ENCODE results near the gene POLR3K. TPM values are rescaled to one million over a fixed set of nuclear protein-coding genes. Genes with fewer than 3 reads are reported as not detected.
"Not testable (repeated sequence)": the region's sequence is repeated elsewhere in the genome, so short reads cannot be mapped to it uniquely, and the experiment has no call there.

POLR3K gene
- total and polyA plus RNA-seq, 2 experiments from 2014 or later, result 2.2 to 17.2 TPM

- 80% methylated on average over 17 of the region's 20 CpGs for WGBS, 2 experiments (ENCODE audit: low coverage in 1 of 2, low lambda C conversion rate in 2 of 2, missing lambda C conversion rate in 2 of 2)
- H3K4me3 ChIP-seq; H3K4me1 ChIP-seq (ENCODE audit: insufficient read depth); H3K9ac ChIP-seq; H3K9me3 ChIP-seq (ENCODE audit: low read depth); H3K4me2 ChIP-seq (ENCODE audit: unreplicated experiment); DNase-seq; in situ Hi-C loops (cut with MboI); H3K9me2 ChIP-seq (ENCODE audit: insufficient read depth); H3K27me3 ChIP-seq (replicated peaks; ENCODE audit: insufficient read depth); H3K36me3 ChIP-seq (ENCODE audit: low read depth); H2AFZ ChIP-seq; H3F3A ChIP-seq (ENCODE audit: insufficient read depth); H4K20me1 ChIP-seq (ENCODE audit: insufficient read depth); H3K79me2 ChIP-seq (ENCODE audit: insufficient read depth); H3K27ac ChIP-seq: not testable (repeated sequence)
These were observed 36.2 kb downstream of the POLR3K start for GRCh38 chr16:17062-17765.

GRCh38 chr16:10772-11171, 42.6 kb downstream of the POLR3K start:
- in situ Hi-C loops (cut with MboI); H3K9ac ChIP-seq; H4K20me1 ChIP-seq (ENCODE audit: insufficient read depth); H2AFZ ChIP-seq; H3K27me3 ChIP-seq (replicated peaks; ENCODE audit: insufficient read depth); DNase-seq; H3K79me2 ChIP-seq (ENCODE audit: insufficient read depth); H3K4me3 ChIP-seq; H3K27ac ChIP-seq; H3K4me1 ChIP-seq (ENCODE audit: insufficient read depth); H3K9me2 ChIP-seq (ENCODE audit: insufficient read depth); H3K36me3 ChIP-seq (ENCODE audit: low read depth); H3K4me2 ChIP-seq (ENCODE audit: unreplicated experiment); H3F3A ChIP-seq (ENCODE audit: insufficient read depth); H3K9me3 ChIP-seq (ENCODE audit: low read depth): not testable (repeated sequence)
- 30 to 43% methylated on average over 8 of the region's 27 CpGs for WGBS, 2 experiments (ENCODE audit: low coverage in 1 of 2, low lambda C conversion rate in 2 of 2, missing lambda C conversion rate in 2 of 2)

GRCh38 chr16:9903-10665, 43.3 kb downstream of the POLR3K start:
- no peaks in the 10 kb centered on the region for H3K9me3 ChIP-seq (ENCODE audit: low read depth)
- no peaks in the 10 kb centered on the region for H3K36me3 ChIP-seq (ENCODE audit: low read depth)
- no peaks in the 10 kb centered on the region for H3K27me3 ChIP-seq (replicated peaks; ENCODE audit: insufficient read depth)
- H3K4me2 ChIP-seq (ENCODE audit: unreplicated experiment), result no peak overlapping the region
- in situ Hi-C loops (cut with MboI), result no loop called here
- H3K9me2 ChIP-seq (ENCODE audit: insufficient read depth), result no peaks in the 10 kb centered on the region
- no peaks in the 10 kb centered on the region for H4K20me1 ChIP-seq (ENCODE audit: insufficient read depth)
- no peak overlapping the region for H3K27ac ChIP-seq
- no peaks in the 10 kb centered on the region for H3F3A ChIP-seq (ENCODE audit: insufficient read depth)
- no peak overlapping the region for H3K4me3 ChIP-seq
- no peak overlapping the region for H3K9ac ChIP-seq
- H3K4me1 ChIP-seq (ENCODE audit: insufficient read depth), result no peaks in the 10 kb centered on the region
- TF ChIP-seq EZH2phosphoT487 (IDR thresholded peaks at IDR 0.05; ENCODE audit: insufficient read depth, low read depth) (no peak), EZH2 (IDR thresholded peaks at IDR 0.05; ENCODE audit: insufficient read depth, poor library complexity, severe bottlenecking) (no peak)
- no peaks in the 10 kb centered on the region for H3K79me2 ChIP-seq (ENCODE audit: insufficient read depth)
- DNase-seq, result peak; percentile 17
- WGBS, 2 experiments (ENCODE audit: low coverage in 1 of 2, low lambda C conversion rate in 2 of 2, missing lambda C conversion rate in 2 of 2), result 23 to 69% methylated on average over 26 to 42 of the region's 48 CpGs
- H2AFZ ChIP-seq, result no peak overlapping the region

Small RNA genes lying within 50 kb of the gene (microRNA-seq; reads per million reads assigned to microRNA genes)
- not detected for gene MIR6859-4 (ENCODE audit: borderline number of aligned reads)

Small RNA genes lying within 50 kb of the gene (small RNA-seq; reads per million reads assigned to genes)
- not detected for gene MIR6859-4 (ENCODE audit: low read depth, low replicate concordance)
- not detected for gene Z69720.2 (ENCODE audit: low read depth, low replicate concordance)

Other genes with a start within 250 kb of the POLR3K start
- gene SNRNP25, start 220 bp upstream of the POLR3K start, total RNA-seq (2014; rRNA removed; shearing (Covaris generic)), result 12.1 and 17.6 TPM in 2 replicates
- gene SNRNP25, start 220 bp upstream of the POLR3K start, polyA plus RNA-seq (2016; fragmentation: Nextera tagmentation; extraction: Ambion mirVana), result 30.4 and 31.5 TPM in 2 replicates
- gene RHBDF1, start 19.0 kb upstream of the POLR3K start, total RNA-seq (2014; rRNA removed; shearing (Covaris generic)), result 54.6 and 61.7 TPM in 2 replicates
- gene RHBDF1, start 19.0 kb upstream of the POLR3K start, polyA plus RNA-seq (2016; fragmentation: Nextera tagmentation; extraction: Ambion mirVana), result 62.2 and 62.6 TPM in 2 replicates
- 127 and 222 TPM in 2 replicates for gene MPG, start 24.6 kb upstream of the POLR3K start, total RNA-seq (2014; rRNA removed; shearing (Covaris generic))
- gene MPG, start 24.6 kb upstream of the POLR3K start, polyA plus RNA-seq (2016; fragmentation: Nextera tagmentation; extraction: Ambion mirVana), result 132 and 134 TPM in 2 replicates
- gene NPRL3, start 85.1 kb upstream of the POLR3K start, total RNA-seq (2014; rRNA removed; shearing (Covaris generic)), result 6.4 and 10.6 TPM in 2 replicates
- 11.6 and 13.6 TPM in 2 replicates for gene NPRL3, start 85.1 kb upstream of the POLR3K start, polyA plus RNA-seq (2016; fragmentation: Nextera tagmentation; extraction: Ambion mirVana)
- not detected in 2 replicates for gene HBZ, start 99.0 kb upstream of the POLR3K start, total RNA-seq (2014; rRNA removed; shearing (Covaris generic))
- gene HBZ, start 99.0 kb upstream of the POLR3K start, polyA plus RNA-seq (2016; fragmentation: Nextera tagmentation; extraction: Ambion mirVana), result not detected in 2 replicates
- gene HBM, start 112.4 kb upstream of the POLR3K start, total RNA-seq (2014; rRNA removed; shearing (Covaris generic)), result not detected in 2 replicates
- gene HBM, start 112.4 kb upstream of the POLR3K start, polyA plus RNA-seq (2016; fragmentation: Nextera tagmentation; extraction: Ambion mirVana), result not detected in 2 replicates
- not detected in 2 replicates for gene HBA2, start 119.3 kb upstream of the POLR3K start, total RNA-seq (2014; rRNA removed; shearing (Covaris generic))
- gene HBA2, start 119.3 kb upstream of the POLR3K start, polyA plus RNA-seq (2016; fragmentation: Nextera tagmentation; extraction: Ambion mirVana), result not detected in 2 replicates
- gene HBA1, start 123.1 kb upstream of the POLR3K start, total RNA-seq (2014; rRNA removed; shearing (Covaris generic)), result not detected in 2 replicates
- gene HBA1, start 123.1 kb upstream of the POLR3K start, polyA plus RNA-seq (2016; fragmentation: Nextera tagmentation; extraction: Ambion mirVana), result not detected in 2 replicates
- not detected in 2 replicates for gene HBQ1, start 126.9 kb upstream of the POLR3K start, total RNA-seq (2014; rRNA removed; shearing (Covaris generic))
- gene HBQ1, start 126.9 kb upstream of the POLR3K start, polyA plus RNA-seq (2016; fragmentation: Nextera tagmentation; extraction: Ambion mirVana), result not detected in 2 replicates
- gene LUC7L, start 175.8 kb upstream of the POLR3K start, total RNA-seq (2014; rRNA removed; shearing (Covaris generic)), result 49.6 and 78.5 TPM in 2 replicates
- gene LUC7L, start 175.8 kb upstream of the POLR3K start, polyA plus RNA-seq (2016; fragmentation: Nextera tagmentation; extraction: Ambion mirVana), result 35.6 and 37.3 TPM in 2 replicates
- gene FAM234A, start 181.2 kb upstream of the POLR3K start, total RNA-seq (2014; rRNA removed; shearing (Covaris generic)), result 165 and 202 TPM in 2 replicates
- 113 and 119 TPM in 2 replicates for gene FAM234A, start 181.2 kb upstream of the POLR3K start, polyA plus RNA-seq (2016; fragmentation: Nextera tagmentation; extraction: Ambion mirVana)
- 2.4 and 7.0 TPM in 2 replicates for gene RGS11, start 222.3 kb upstream of the POLR3K start, total RNA-seq (2014; rRNA removed; shearing (Covaris generic))
- 4.4 and 4.5 TPM in 2 replicates for gene RGS11, start 222.3 kb upstream of the POLR3K start, polyA plus RNA-seq (2016; fragmentation: Nextera tagmentation; extraction: Ambion mirVana)
- 0.65 TPM in 1 of 2 replicates, not detected in the other for gene ARHGDIG, start 227.0 kb upstream of the POLR3K start, total RNA-seq (2014; rRNA removed; shearing (Covaris generic))
- gene ARHGDIG, start 227.0 kb upstream of the POLR3K start, polyA plus RNA-seq (2016; fragmentation: Nextera tagmentation; extraction: Ambion mirVana), result 0.38 and 0.40 TPM in 2 replicates
- not detected in 2 replicates for gene PDIA2, start 229.6 kb upstream of the POLR3K start, total RNA-seq (2014; rRNA removed; shearing (Covaris generic))
- not detected in 2 replicates for gene PDIA2, start 229.6 kb upstream of the POLR3K start, polyA plus RNA-seq (2016; fragmentation: Nextera tagmentation; extraction: Ambion mirVana)